ENCODE results near the gene TGFB1.

Gene TGFB1

DNA sequence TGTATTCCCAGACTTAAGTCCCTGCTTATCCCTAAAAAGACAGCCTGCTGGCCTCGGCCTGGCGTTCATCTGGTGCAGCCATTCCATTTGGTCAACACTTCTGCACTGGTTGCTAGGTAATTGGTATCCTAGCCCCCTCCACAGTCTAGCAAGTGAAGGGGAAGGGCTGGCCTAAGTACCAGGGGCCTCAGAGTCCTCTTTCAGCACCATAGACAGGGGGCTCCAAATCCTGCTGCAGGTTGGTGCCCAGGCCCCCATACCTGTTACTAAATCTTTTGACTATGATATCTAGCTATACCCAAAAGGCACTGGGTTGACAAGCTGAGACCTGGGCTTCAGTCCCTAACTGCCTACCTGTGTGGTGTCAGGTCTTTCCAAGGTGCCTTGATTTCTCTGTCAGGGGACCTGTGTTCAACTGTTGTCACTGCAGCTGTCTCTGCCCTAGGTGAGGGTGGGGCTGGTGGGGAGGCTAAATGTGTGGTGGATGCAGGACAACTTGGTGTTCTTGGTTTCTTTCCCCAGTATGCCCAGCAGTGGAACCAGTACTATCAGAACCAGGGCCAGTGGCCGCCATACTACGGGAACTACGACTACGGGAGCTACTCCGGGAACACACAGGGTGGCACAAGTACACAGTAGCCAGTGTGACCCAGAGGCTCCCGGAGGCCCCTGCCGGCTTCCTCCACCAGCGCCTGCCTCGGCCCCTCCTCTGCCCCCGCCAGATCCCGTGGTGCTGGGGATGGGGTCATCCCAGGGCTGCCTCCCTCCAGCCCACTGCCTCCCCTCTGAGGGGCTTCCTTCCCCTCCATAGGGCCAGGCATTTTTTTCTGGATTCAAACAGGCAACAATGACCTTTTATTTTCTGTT lies 47.6 kb downstream of the TGFB1 start:
- Histone ChIP-seq H3K9me3 (ENCODE audit: insufficient read depth, low read length) (no peaks in the 10 kb centered on the region), H3K36me3 (ENCODE audit: insufficient read depth, insufficient read length, low read length) (peaks cover 65% of the 10 kb centered on the region), H3K4me1 (ENCODE audit: insufficient read depth, insufficient read length) (peaks cover 5% of the 10 kb centered on the region), H3K9ac (ENCODE audit: insufficient read length, low read depth) (no peak overlapping the region), H3K27me3 (ENCODE audit: insufficient read depth, insufficient read length) (no peaks in the 10 kb centered on the region), H3K4me3 (ENCODE audit: insufficient read length, low read depth) (no peak overlapping the region)
- DNase-seq (ENCODE audit: low read depth, low spot score), result no peak
- TF ChIP-seq ZNF274 (IDR thresholded peaks at IDR 0.05; ENCODE audit: low read depth, low read length) (no peak), SUZ12 (IDR thresholded peaks at IDR 0.05; ENCODE audit: extremely low read depth, insufficient read depth, insufficient read length) (no peak), YY1 (IDR thresholded peaks at IDR 0.05; ENCODE audit: insufficient read depth, insufficient read length) (no peak)

DNA sequence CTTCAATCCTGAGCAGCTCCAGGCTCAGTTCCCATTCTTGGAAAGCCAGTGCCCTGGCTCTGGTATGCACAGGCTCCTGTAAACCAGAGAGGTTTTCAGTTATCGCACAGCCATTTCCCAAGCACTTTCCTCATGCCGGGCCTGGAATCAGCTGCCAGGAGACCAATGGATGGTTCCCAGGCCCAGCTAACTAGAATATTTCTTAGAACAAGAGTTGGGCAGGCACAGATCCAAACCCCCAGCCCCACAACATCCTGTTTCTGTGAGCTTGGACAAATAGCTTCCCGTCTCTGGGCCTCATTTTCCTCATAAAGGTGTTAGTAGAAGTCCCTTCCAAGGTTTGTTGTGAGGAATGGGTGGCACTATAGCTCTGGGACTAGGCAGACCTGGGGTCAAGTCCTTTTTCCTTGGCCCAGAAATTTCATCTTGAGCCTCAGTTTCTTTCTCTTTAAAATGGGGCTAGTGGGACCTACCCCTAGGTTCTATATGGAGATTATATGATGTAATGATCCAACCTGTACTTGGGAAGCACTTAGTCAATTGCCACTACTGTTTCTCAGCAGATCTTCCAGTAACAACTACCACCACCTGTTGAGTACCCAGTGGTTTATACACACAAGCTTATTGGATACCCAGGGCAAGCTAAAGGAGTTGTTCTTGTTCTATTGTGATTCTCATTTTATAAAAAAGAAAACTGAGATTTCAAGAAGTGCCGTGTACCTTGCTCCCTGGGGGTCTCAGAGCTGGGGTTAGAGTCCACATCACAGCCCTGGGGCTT lies 48.8 kb downstream of the TGFB1 start:
- Histone ChIP-seq H3K27me3 (ENCODE audit: insufficient read depth, insufficient read length) (no peaks in the 10 kb centered on the region), H3K9ac (ENCODE audit: insufficient read length, low read depth) (no peak overlapping the region), H3K4me1 (ENCODE audit: insufficient read depth, insufficient read length) (peaks cover 5% of the 10 kb centered on the region), H3K9me3 (ENCODE audit: insufficient read depth, low read length) (no peaks in the 10 kb centered on the region), H3K4me3 (ENCODE audit: insufficient read length, low read depth) (no peak overlapping the region), H3K36me3 (ENCODE audit: insufficient read depth, insufficient read length, low read length) (peaks cover 77% of the 10 kb centered on the region)
- TF ChIP-seq ZNF274 (IDR thresholded peaks at IDR 0.05; ENCODE audit: low read depth, low read length), result no peak
- TF ChIP-seq YY1 (IDR thresholded peaks at IDR 0.05; ENCODE audit: insufficient read depth, insufficient read length), result no peak
- no peak for TF ChIP-seq SUZ12 (IDR thresholded peaks at IDR 0.05; ENCODE audit: extremely low read depth, insufficient read depth, insufficient read length)
- no peak for DNase-seq (ENCODE audit: low read depth, low spot score)

DNA sequence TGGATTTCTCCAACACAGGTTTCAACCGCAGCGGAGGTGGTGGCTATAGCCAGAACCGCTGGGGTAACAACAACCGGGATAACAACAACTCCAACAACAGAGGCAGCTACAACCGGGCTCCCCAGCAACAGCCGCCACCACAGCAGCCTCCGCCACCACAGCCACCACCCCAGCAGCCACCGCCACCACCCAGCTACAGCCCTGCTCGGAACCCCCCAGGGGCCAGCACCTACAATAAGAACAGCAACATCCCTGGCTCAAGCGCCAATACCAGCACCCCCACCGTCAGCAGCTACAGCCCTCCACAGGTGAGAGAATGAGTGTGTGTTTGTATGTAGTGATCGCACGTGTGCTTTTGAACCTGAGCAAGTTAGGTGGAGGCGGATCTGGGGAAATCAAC lies 49.8 kb downstream of the TGFB1 start:
- Histone ChIP-seq H3K27me3 (ENCODE audit: insufficient read depth, insufficient read length) (no peaks in the 10 kb centered on the region), H3K4me1 (ENCODE audit: insufficient read depth, insufficient read length) (peaks cover 3% of the 10 kb centered on the region), H3K9me3 (ENCODE audit: insufficient read depth, low read length) (no peaks in the 10 kb centered on the region), H3K36me3 (ENCODE audit: insufficient read depth, insufficient read length, low read length) (peaks cover 87% of the 10 kb centered on the region), H3K9ac (ENCODE audit: insufficient read length, low read depth) (no peak overlapping the region), H3K4me3 (ENCODE audit: insufficient read length, low read depth) (no peak overlapping the region)
- TF ChIP-seq ZNF274 (IDR thresholded peaks at IDR 0.05; ENCODE audit: low read depth, low read length) (no peak), YY1 (IDR thresholded peaks at IDR 0.05; ENCODE audit: insufficient read depth, insufficient read length) (no peak), SUZ12 (IDR thresholded peaks at IDR 0.05; ENCODE audit: extremely low read depth, insufficient read depth, insufficient read length) (no peak)
- no peak for DNase-seq (ENCODE audit: low read depth, low spot score)

DNA sequence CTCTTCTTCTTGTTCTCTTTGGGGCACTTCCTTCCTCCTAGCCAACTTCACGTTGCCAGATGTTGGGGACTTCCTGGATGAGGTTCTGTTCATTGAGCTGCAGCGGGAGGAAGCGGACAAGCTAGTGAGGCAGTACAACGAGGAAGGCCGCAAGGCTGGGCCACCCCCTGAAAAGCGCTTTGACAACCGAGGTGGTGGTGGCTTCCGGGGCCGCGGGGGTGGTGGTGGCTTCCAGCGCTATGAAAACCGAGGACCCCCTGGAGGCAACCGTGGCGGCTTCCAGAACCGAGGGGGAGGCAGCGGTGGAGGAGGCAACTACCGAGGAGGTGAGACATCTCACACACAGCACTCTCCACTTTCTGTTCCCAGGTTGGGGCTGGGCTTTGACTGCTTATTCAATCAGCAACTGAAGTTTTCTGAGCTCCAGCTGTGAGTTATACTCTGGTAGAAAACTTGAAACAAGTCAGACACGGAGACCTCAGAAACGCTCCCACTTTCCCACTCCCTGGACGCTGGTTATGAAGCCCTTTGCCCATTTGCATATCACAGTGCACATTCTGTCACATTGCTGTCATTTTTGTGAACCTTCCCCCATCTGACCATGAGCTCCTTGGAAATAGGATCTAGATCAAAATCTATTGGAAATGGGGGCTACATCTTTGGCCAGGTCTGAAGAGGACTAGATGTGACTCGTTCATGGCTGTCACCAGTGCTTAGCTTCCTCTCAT lies 50.9 kb downstream of the TGFB1 start:
- Histone ChIP-seq H3K4me1 (ENCODE audit: insufficient read depth, insufficient read length) (no peaks in the 10 kb centered on the region), H3K36me3 (ENCODE audit: insufficient read depth, insufficient read length, low read length) (peaks cover 96% of the 10 kb centered on the region), H3K4me3 (ENCODE audit: insufficient read length, low read depth) (no peak overlapping the region), H3K9ac (ENCODE audit: insufficient read length, low read depth) (no peak overlapping the region), H3K9me3 (ENCODE audit: insufficient read depth, low read length) (no peaks in the 10 kb centered on the region), H3K27me3 (ENCODE audit: insufficient read depth, insufficient read length) (no peaks in the 10 kb centered on the region)
- DNase-seq (ENCODE audit: low read depth, low spot score), result no peak
- TF ChIP-seq SUZ12 (IDR thresholded peaks at IDR 0.05; ENCODE audit: extremely low read depth, insufficient read depth, insufficient read length) (no peak), ZNF274 (IDR thresholded peaks at IDR 0.05; ENCODE audit: low read depth, low read length) (no peak), YY1 (IDR thresholded peaks at IDR 0.05; ENCODE audit: insufficient read depth, insufficient read length) (no peak)

DNA sequence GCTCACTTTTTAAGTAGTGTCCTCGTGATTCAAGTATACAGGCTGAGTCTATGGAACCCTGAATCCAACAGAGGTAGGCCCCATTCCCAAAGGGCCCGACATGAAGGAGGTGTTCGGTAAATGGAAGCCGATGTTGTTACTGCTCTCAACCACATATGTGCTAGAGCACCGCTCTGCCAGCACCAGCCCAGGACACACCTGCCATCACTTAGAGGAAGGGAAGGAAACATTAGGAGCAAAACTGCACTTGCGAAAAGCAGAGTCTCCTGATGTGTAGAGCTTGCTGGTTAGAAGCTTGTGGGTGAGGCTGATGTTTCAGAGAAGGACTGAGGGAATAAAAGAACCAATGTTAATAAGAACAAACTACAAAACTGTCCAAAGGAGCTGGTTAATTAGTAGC lies 53.2 kb downstream of the TGFB1 start:
- TF ChIP-seq YY1 (IDR thresholded peaks at IDR 0.05; ENCODE audit: insufficient read depth, insufficient read length) (no peak), ZNF274 (IDR thresholded peaks at IDR 0.05; ENCODE audit: low read depth, low read length) (no peak), SUZ12 (IDR thresholded peaks at IDR 0.05; ENCODE audit: extremely low read depth, insufficient read depth, insufficient read length) (no peak)
- Histone ChIP-seq H3K9ac (ENCODE audit: insufficient read length, low read depth) (no peak overlapping the region), H3K4me3 (ENCODE audit: insufficient read length, low read depth) (no peak overlapping the region), H3K27me3 (ENCODE audit: insufficient read depth, insufficient read length) (no peaks in the 10 kb centered on the region), H3K9me3 (ENCODE audit: insufficient read depth, low read length) (no peaks in the 10 kb centered on the region), H3K4me1 (ENCODE audit: insufficient read depth, insufficient read length) (no peaks in the 10 kb centered on the region), H3K36me3 (ENCODE audit: insufficient read depth, insufficient read length, low read length) (peaks cover 97% of the 10 kb centered on the region)
- no peak for DNase-seq (ENCODE audit: low read depth, low spot score)

DNA sequence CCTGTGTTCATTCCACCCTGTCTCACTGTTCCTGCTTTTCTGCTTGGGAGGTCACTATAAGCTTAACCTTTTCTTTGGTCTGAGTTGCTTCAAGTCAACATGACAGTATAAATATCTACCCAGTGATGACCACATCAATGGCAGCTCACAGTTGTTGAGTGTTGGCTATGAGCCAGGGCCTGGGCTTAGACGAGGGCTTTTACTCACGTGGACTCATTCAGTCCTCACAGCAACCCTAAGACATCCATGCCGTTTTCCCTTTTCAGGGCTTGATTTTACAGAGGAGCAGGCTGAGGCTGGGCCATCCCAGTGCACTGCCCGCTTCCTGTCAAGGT lies 54.0 kb downstream of the TGFB1 start:
- no peak for TF ChIP-seq ZNF274 (IDR thresholded peaks at IDR 0.05; ENCODE audit: low read depth, low read length)
- TF ChIP-seq YY1 (IDR thresholded peaks at IDR 0.05; ENCODE audit: insufficient read depth, insufficient read length), result no peak
- TF ChIP-seq SUZ12 (IDR thresholded peaks at IDR 0.05; ENCODE audit: extremely low read depth, insufficient read depth, insufficient read length), result no peak
- no peak for DNase-seq (ENCODE audit: low read depth, low spot score)
- Histone ChIP-seq H3K4me1 (ENCODE audit: insufficient read depth, insufficient read length) (no peaks in the 10 kb centered on the region), H3K4me3 (ENCODE audit: insufficient read length, low read depth) (no peak overlapping the region), H3K27me3 (ENCODE audit: insufficient read depth, insufficient read length) (no peaks in the 10 kb centered on the region), H3K36me3 (ENCODE audit: insufficient read depth, insufficient read length, low read length) (peaks cover 97% of the 10 kb centered on the region), H3K9ac (ENCODE audit: insufficient read length, low read depth) (no peak overlapping the region), H3K9me3 (ENCODE audit: insufficient read depth, low read length) (no peaks in the 10 kb centered on the region)

Data from NT2/D1 (cell line).